IPS DF 19.7 (cell line): ENCODE results near the gene NGDN.
"Not testable (repeated sequence)": the region's sequence is repeated elsewhere in the genome, so short reads cannot be mapped to it uniquely, and the experiment has no call there.

Source experiments
- DNase-seq: peaks from one replicate; pipeline ENCODE4 v3.0.0-alpha.2; 2013; ENCODE audit warnings: low read depth, low spot score

The NGDN gene

GRCh38 chr14:23439107-23439835 lies 30.2 kb upstream of the NGDN start:
- no peak for DNase-seq

GRCh38 chr14:23441076-23441475 lies 28.4 kb upstream of the NGDN start:
- no peak for DNase-seq

- DNase-seq = no peak
Observed at GRCh38 chr14:23442721-23443356, 26.7 kb upstream of the NGDN start.

- no peak for DNase-seq
Observed at GRCh38 chr14:23443411-23443812, 26.1 kb upstream of the NGDN start.

- DNase-seq = no peak
Observed at GRCh38 chr14:23443881-23444280, 25.6 kb upstream of the NGDN start.

GRCh38 chr14:23444314-23444713 lies 25.2 kb upstream of the NGDN start:
- no peak for DNase-seq

- no peak for DNase-seq
Observed at GRCh38 chr14:23445773-23446172, 23.7 kb upstream of the NGDN start.

GRCh38 chr14:23446291-23446851 lies 23.1 kb upstream of the NGDN start:
- no peak for DNase-seq

- no peak for DNase-seq
Observed at GRCh38 chr14:23447361-23448350, 21.8 kb upstream of the NGDN start.

- DNase-seq = no peak
Observed at GRCh38 chr14:23449314-23449713, 20.2 kb upstream of the NGDN start.

GRCh38 chr14:23450379-23450778 lies 19.1 kb upstream of the NGDN start:
- DNase-seq = no peak

- DNase-seq = no peak
Observed at GRCh38 chr14:23452237-23452636, 17.3 kb upstream of the NGDN start.

- DNase-seq = no peak
Observed at GRCh38 chr14:23454445-23454856, 15.1 kb upstream of the NGDN start.

GRCh38 chr14:23456883-23457586 lies 12.5 kb upstream of the NGDN start:
- DNase-seq = not testable (repeated sequence)

GRCh38 chr14:23457587-23458445 lies 11.7 kb upstream of the NGDN start:
- DNase-seq = no peak

GRCh38 chr14:23460960-23461359 lies 8.5 kb upstream of the NGDN start:
- DNase-seq = no peak

- DNase-seq = no peak
Observed at GRCh38 chr14:23464700-23465099, 4.8 kb upstream of the NGDN start.

GRCh38 chr14:23465261-23465660 lies 4.2 kb upstream of the NGDN start:
- no peak for DNase-seq

GRCh38 chr14:23468704-23469126 lies 788 bp upstream of the NGDN start:
- DNase-seq = no peak

- DNase-seq = no peak
Observed at GRCh38 chr14:23469906-23470403, 452 bp downstream of the NGDN start.
